Superior temporal gyrus (tissue), 1 donor: ENCODE results near the gene FAM98B.

Source experiments
- DNase-seq: peaks from one replicate; pipeline ENCODE4 v3.0.0-alpha.2; 2016; ENCODE audit errors: extremely low spot score

Gene FAM98B

GRCh38 chr15:38461066-38461833 lies 7.3 kb downstream of the FAM98B start:
- DNase-seq: no peak

- DNase-seq: no peak
Measured at GRCh38 chr15:38463893-38464292, 10.0 kb downstream of the FAM98B start.

GRCh38 chr15:38464675-38465074 lies 10.7 kb downstream of the FAM98B start:
- no peak for DNase-seq

- no peak for DNase-seq
Measured at GRCh38 chr15:38470816-38471215, 16.9 kb downstream of the FAM98B start.

- no peak for DNase-seq
Measured at GRCh38 chr15:38471974-38472373, 18.0 kb downstream of the FAM98B start.

GRCh38 chr15:38474155-38474757 lies 20.3 kb downstream of the FAM98B start:
- DNase-seq: peak; percentile 94

- no peak for DNase-seq
Measured at GRCh38 chr15:38475361-38475760, 21.4 kb downstream of the FAM98B start.

GRCh38 chr15:38476120-38476519 lies 22.2 kb downstream of the FAM98B start:
- no peak for DNase-seq

GRCh38 chr15:38477637-38478036 lies 23.7 kb downstream of the FAM98B start:
- no peak for DNase-seq

- DNase-seq: no peak
Measured at GRCh38 chr15:38479266-38479665, 25.3 kb downstream of the FAM98B start.

GRCh38 chr15:38479756-38480155 lies 25.8 kb downstream of the FAM98B start:
- no peak for DNase-seq

GRCh38 chr15:38481113-38481512 lies 27.2 kb downstream of the FAM98B start:
- no peak for DNase-seq

GRCh38 chr15:38481761-38482160 lies 27.8 kb downstream of the FAM98B start:
- no peak for DNase-seq

- no peak for DNase-seq
Measured at GRCh38 chr15:38482572-38482971, 28.6 kb downstream of the FAM98B start.

- DNase-seq: no peak
Measured at GRCh38 chr15:38486936-38487335, 33.0 kb downstream of the FAM98B start.

- no peak for DNase-seq
Measured at GRCh38 chr15:38487378-38487777, 33.5 kb downstream of the FAM98B start.

GRCh38 chr15:38490242-38490922 lies 36.5 kb downstream of the FAM98B start:
- no peak for DNase-seq

- no peak for DNase-seq
Measured at GRCh38 chr15:38496151-38496550, 42.2 kb downstream of the FAM98B start.

- no peak for DNase-seq
Measured at GRCh38 chr15:38499651-38500050, 45.7 kb downstream of the FAM98B start.

- DNase-seq: no peak
Measured at GRCh38 chr15:38503496-38503895, 49.6 kb downstream of the FAM98B start.

GRCh38 chr15:38504680-38505467 lies 50.9 kb downstream of the FAM98B start:
- no peak for DNase-seq

- DNase-seq: no peak
Measured at GRCh38 chr15:38506997-38507396, 53.1 kb downstream of the FAM98B start.
